ENCODE measurements around the gene PTH2. TPM values are rescaled to one million over a fixed set of nuclear protein-coding genes. Genes with fewer than 3 reads are reported as not detected.
A peak's percentile ranks its signal among the peaks of the same experiment; 100 is the strongest.

Gene PTH2
- total and polyA plus RNA-seq, 2 experiments from 2014 or later, result not detected

GRCh38 chr19:49431330-49431749 lies 8.1 kb upstream of the PTH2 start:
- H3K4me3 ChIP-seq, result no peak overlapping the region
- H3K9me3 ChIP-seq (ENCODE audit: low read depth), result no peaks in the 10 kb centered on the region
- peaks cover 7% of the 10 kb centered on the region for H3K4me1 ChIP-seq (ENCODE audit: insufficient read depth)
- H3K36me3 ChIP-seq (replicated peaks; ENCODE audit: insufficient read depth, low read depth), result no peaks in the 10 kb centered on the region
- H3K27me3 ChIP-seq, result peaks cover 99% of the 10 kb centered on the region
- no peaks in the 10 kb centered on the region for H3K79me2 ChIP-seq
- H4K20me1 ChIP-seq (ENCODE audit: insufficient read depth, poor library complexity, severe bottlenecking), result no peaks in the 10 kb centered on the region
- DNase-seq (ENCODE audit: low spot score), result no peak
- H3K9me2 ChIP-seq (replicated peaks; ENCODE audit: insufficient read depth), result no peaks in the 10 kb centered on the region
- no peak overlapping the region for H3K27ac ChIP-seq
- TF ChIP-seq CTCF (IDR thresholded peaks at IDR 0.05; ENCODE audit: poor library complexity) (no peak), EZH2phosphoT487 (IDR thresholded peaks at IDR 0.05; ENCODE audit: low read depth, severe bottlenecking, unreplicated experiment) (no peak), EZH2 (IDR thresholded peaks at IDR 0.05; ENCODE audit: borderline replicate concordance) (no peak)
- no peak overlapping the region for H3K4me2 ChIP-seq
- no peak overlapping the region for H2AFZ ChIP-seq
- WGBS (ENCODE audit: low lambda C conversion rate, missing lambda C conversion rate), result 88% methylated on average over 11 of the region's 29 CpGs

GRCh38 chr19:49430678-49431329 lies 7.6 kb upstream of the PTH2 start:
- Histone ChIP-seq H3K27ac (no peak overlapping the region), H3K9me3 (ENCODE audit: low read depth) (no peaks in the 10 kb centered on the region), H3K79me2 (no peaks in the 10 kb centered on the region), H3K27me3 (peaks cover 99% of the 10 kb centered on the region), H4K20me1 (ENCODE audit: insufficient read depth, poor library complexity, severe bottlenecking) (no peaks in the 10 kb centered on the region), H3K9me2 (replicated peaks; ENCODE audit: insufficient read depth) (no peaks in the 10 kb centered on the region), H3K4me1 (ENCODE audit: insufficient read depth) (peaks cover 7% of the 10 kb centered on the region), H3K4me2 (no peak overlapping the region), H3K4me3 (no peak overlapping the region), H3K36me3 (replicated peaks; ENCODE audit: insufficient read depth, low read depth) (no peaks in the 10 kb centered on the region), H2AFZ (no peak overlapping the region)
- WGBS (ENCODE audit: low lambda C conversion rate, missing lambda C conversion rate), result 86% methylated on average over 28 of the region's 28 CpGs
- DNase-seq (ENCODE audit: low spot score), result no peak
- TF ChIP-seq CTCF (IDR thresholded peaks at IDR 0.05; ENCODE audit: poor library complexity) (peak; percentile 3), EZH2 (IDR thresholded peaks at IDR 0.05; ENCODE audit: borderline replicate concordance) (no peak)

DNA sequence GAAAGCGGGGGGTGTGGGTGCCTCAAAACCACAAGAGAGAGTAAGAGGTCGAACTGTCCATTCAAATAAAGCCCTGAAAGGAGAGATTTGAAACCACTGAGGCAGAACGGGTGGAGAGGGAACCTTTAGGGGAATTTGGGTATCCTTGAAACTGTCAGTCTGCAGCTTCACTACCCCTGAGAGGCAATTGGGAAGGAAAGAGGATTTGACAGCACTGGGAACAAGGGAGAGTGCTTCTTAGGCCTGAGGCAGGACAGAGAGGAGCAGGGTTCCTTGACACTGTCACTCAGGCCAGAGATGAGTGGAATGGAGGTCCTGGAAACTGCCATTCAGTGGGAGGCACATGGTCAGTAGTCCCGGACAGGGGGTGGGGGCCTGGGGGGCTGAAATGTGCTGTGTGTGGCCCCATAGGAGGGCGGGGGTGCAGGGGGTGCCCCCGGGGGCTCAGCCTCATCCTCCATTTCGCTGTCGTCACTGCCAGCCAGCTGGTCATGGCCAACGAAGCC lies 7.0 kb upstream of the PTH2 start:
- Histone ChIP-seq H3K27ac (no peak overlapping the region), H2AFZ (no peak overlapping the region), H3K9me2 (replicated peaks; ENCODE audit: insufficient read depth) (no peaks in the 10 kb centered on the region), H3K4me1 (ENCODE audit: insufficient read depth) (peaks cover 7% of the 10 kb centered on the region), H4K20me1 (ENCODE audit: insufficient read depth, poor library complexity, severe bottlenecking) (no peaks in the 10 kb centered on the region), H3K36me3 (replicated peaks; ENCODE audit: insufficient read depth, low read depth) (no peaks in the 10 kb centered on the region), H3K27me3 (peaks cover 99% of the 10 kb centered on the region), H3K4me2 (no peak overlapping the region), H3K79me2 (no peaks in the 10 kb centered on the region), H3K9me3 (ENCODE audit: low read depth) (no peaks in the 10 kb centered on the region), H3K4me3 (no peak overlapping the region)
- 88% methylated on average over 7 of the region's 9 CpGs for WGBS (ENCODE audit: low lambda C conversion rate, missing lambda C conversion rate)
- DNase-seq (ENCODE audit: low spot score), result no peak
- TF ChIP-seq CTCF (IDR thresholded peaks at IDR 0.05; ENCODE audit: poor library complexity), result no peak
- no peak for TF ChIP-seq EZH2phosphoT487 (IDR thresholded peaks at IDR 0.05; ENCODE audit: low read depth, severe bottlenecking, unreplicated experiment)
- no peak for TF ChIP-seq EZH2 (IDR thresholded peaks at IDR 0.05; ENCODE audit: borderline replicate concordance)
